GM19463 (cell line): ENCODE data around the gene CAD.
"Not testable (repeated sequence)": the region's sequence is repeated elsewhere in the genome, so short reads cannot be mapped to it uniquely, and the experiment has no call there.

Experiments
- ATAC-seq: cut with Tn5 transposase; IDR thresholded peaks from one replicate; pipeline ENCODE4 v1.9.1; 2021; ENCODE audit warnings: mild to moderate bottlenecking, moderate library complexity; ENCODE audit not compliant: unreplicated experiment

Gene CAD

GRCh38 chr2:27217173-27218121 lies at the start of gene CAD:
Gene CAD, plus strand, starts transcription at chr2:27217369. Its CDS starts 183 bp downstream, at chr2:27217552.
- peak; percentile 85 for ATAC-seq

GRCh38 chr2:27170581-27171337 lies 46.4 kb upstream of the CAD start:
- ATAC-seq: no peak

GRCh38 chr2:27171351-27171848 lies 45.8 kb upstream of the CAD start:
- no peak for ATAC-seq

DNA sequence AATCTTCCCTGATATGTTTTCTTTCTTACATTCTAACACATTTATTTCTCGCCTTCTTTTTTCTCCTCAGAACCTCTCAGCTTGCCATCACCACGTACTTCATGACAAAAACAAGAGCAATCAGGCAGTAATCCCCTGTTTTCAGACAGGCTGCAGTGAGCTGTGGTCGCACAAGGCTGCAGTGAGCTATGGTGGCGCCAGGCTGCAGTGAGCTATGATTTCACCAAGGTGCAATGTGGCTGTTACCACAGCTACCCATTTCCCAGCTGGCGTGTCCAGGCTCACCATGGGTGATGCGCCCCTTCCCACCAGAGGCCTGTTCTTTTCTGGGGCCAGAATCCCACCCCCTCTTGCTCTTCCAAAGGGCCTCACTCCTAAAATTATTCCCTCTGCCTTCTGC lies 42.5 kb upstream of the CAD start:
- no peak for ATAC-seq

- no peak for ATAC-seq
These were observed 41.8 kb upstream of the CAD start for GRCh38 chr2:27175330-27175729.

DNA sequence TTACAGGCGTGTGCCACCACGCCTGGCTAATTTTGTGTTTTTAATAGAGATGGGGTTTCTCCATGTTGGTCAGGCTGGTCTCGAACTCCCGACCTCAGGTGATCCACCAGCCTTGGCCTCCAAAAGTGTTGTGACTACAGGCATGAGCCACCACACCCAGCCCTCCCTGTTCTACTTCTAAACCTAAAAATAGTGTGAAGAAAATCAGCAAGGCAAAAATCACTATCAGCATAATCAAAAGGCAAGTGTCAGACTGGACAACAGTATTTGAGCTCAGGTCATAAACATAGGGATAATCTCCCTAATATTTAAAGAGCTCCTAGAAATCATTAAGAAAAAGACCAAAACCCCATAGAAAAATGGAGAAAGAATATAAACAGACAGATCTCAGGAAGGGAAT lies 41.4 kb upstream of the CAD start:
- ATAC-seq: not testable (repeated sequence)

DNA sequence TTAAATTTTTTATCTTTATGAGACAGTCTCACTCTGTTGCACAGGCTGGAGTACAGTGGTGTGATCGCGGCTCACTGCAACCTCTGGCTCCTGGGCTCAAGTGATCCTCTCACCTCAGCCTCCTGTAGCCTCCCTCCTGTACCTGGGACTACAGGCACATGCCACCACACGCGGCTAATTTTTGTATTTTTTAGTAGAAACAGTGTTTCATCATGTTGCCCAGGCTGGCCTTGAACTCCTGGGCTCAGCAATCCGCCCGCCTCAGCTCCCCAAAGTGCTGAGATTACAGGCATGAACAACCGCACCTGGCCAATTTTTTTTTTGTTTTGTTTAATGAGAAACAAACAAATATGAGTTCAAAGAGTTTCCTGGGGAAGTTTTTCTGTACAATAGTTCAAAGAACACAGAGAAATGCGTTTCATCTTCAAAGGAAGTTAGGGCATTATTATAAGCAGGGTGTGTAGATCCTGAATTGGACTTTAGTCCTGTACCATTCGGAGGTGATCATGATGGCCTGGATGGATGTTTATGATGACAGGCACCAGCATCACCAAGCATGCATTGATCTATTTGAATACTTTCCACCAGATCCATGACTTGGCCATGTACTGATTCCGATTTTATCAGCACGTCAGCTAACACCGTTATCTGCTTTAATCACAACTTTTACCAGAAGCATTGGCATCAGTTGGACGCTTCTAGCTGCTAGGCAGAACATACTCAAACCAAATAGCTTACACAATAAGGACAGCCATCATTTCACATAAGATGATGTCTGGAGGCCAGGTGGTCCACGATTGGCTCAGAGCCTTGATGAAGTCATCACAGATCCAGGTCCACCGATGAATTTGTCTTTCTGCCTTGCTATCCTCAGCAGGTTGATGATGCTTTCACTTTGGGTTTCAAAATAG lies 39.5 kb upstream of the CAD start:
- no peak for ATAC-seq

- no peak for ATAC-seq
These were observed 38.7 kb upstream of the CAD start for GRCh38 chr2:27178469-27178868.

DNA sequence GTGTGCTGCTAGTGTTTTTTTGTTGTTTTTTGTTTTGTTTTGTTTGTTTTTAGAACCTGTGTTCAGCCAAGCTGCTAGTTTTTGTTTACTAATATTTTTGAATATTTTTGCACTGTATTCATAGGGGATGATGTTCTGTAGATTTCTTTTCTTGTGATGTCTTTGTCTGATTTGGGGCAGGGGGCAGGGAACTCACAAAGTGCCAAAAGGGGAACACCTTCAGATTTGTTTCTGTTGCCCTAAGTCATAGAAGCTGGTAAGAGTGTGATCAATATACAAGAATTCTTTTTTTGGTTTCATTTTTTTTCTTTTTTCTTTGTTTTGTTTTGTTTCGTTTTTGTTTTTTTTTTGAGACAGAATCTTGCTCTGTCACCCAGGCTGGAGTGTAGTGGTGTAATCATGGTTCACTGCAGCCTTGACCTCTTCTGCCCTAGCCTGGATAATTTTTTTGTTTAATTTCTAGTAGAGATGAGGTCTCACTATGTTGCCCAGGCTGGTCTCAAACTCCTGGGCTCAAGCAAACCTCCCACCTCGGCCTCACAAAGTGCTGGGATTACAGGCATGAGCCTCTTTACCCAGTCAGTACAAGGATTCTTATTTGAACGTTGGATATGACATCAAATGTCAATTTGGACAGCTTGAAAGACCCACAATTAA lies 37.7 kb upstream of the CAD start:
- no peak for ATAC-seq

GRCh38 chr2:27182346-27182745 lies 34.8 kb upstream of the CAD start:
- ATAC-seq: no peak

GRCh38 chr2:27184115-27184514 lies 33.1 kb upstream of the CAD start:
- ATAC-seq: no peak

- ATAC-seq: no peak
These were observed 31.7 kb upstream of the CAD start for GRCh38 chr2:27185331-27186026.

DNA sequence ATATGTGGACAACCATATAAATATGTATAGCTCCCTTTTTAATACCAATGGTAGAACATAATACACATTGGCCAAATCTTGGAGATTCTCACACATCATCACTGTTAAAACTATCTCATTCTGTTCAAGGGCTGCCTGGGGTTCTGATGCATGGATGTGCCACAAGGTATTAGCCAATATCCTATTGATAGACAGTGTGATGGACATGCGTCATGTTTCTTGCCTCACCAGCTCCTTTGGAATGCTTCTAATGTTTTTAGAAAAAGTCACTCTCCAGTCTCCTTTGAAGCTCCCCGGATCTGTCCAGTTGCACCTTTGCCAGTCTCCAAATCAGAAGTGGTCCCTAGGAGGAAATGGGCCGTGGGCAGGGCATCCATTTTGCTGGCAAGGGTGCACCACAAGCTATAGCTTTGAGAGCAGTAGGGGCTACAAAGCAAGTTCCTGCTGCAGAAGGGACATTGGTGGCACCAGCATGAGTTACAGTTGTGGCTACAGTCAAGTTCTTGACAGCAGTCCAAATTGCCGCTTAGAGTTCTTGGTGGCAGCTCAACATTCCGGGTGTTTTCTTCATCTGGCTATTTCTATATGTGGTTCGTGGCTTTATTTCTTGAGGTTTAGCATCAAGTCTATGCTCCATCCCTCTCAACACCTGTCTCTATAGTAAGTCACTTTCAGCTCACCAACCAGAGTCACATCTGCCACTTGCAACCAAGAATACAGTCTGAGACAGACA lies 30.4 kb upstream of the CAD start:
- ATAC-seq: no peak

DNA sequence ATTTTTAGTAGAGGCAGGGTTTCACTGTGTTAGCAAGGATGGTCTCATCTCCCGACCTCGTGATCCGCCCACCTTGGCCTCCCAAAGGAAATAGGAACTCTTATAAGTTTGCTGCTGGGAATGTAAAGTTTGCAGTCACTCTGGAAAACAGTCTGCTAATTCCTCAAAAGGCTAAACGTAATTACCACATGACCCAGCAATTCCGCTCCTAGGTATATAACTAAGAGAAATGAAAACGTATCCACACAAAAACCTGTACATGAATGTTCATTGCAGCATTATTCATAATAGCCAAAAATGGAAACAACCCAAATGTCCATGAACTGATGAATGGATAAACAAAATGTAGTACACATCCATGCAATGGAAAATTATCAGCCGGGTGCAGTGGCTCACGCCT lies 27.2 kb upstream of the CAD start:
- no peak for ATAC-seq

DNA sequence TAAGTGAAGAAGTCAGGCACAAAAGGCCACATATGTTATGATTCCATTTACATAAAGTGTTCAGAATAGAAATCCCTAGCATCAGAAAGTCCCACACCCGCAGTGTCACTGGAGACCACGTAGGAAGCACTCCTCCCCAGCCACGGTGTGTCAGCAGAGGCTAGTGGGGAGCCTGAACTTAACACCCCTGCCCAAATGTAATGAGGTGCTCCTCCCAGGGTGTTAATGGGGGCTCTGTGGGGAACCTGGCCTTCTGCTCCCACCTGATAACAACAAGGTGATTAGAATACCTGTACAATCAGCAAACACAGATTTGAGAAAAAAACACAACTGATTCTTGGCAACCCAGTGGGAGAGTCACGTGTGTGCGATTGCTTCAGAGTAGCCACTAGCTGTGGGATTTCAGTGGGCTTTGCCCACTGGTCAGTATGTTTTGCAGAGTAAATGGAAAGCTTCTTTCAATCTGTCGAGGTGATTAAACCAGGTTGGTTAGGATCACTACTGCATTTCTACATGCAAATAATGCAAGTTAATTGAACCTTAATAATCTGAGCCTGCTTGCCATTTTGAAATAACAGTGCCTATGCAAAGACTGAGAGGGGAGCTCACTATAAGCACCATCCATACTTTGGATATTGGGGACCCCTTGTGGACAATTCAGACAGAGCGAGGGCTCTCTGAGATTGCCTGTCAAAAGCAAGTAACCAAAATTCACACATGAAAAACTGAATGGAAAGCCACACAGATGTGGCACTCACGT lies 25.9 kb upstream of the CAD start:
- ATAC-seq: no peak

DNA sequence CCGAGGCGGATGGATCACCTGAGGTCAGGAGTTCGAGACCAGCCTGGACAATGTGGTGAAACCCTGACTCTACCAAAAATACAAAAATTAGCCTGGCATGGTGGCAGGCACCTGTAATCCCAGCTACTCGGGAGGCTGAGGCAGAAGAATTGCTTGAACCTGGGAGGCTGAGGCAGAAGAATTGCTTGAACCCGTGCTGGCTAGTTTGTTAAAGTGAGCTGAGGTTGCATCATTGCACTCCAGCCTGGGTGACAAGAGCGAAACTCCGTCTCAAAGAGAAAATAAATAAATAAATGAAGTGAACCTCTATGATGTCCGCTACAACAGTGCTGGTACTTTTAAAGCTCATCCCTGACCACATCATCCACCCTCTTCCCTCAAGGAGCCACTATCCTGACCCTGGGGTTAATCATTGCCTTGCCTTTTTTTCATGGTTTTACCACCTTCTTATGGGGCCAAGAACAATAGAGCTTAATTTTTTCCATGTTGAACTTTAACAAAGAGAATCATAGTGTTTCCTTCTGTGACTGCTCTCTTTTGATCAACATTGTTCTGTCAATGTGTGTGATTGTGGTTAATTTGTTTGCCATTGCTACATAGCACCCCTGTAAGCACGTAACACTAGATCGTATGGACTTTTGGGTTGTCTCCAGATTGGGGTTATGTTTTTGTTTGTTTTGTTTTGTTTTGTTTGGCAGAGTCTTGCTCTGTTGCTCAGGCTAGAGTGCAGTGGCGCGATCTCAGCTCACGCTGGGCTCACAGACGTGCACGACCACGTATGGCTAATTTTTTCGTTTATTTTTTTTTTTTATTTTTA lies 22.4 kb upstream of the CAD start:
- ATAC-seq: no peak

- not testable (repeated sequence) for ATAC-seq
These were observed 21.4 kb upstream of the CAD start for GRCh38 chr2:27195799-27196198.
